HG03280 (cell line): ENCODE results near the gene POU5F1.
"Not testable (repeated sequence)": the region's sequence is repeated elsewhere in the genome, so short reads cannot be mapped to it uniquely, and the experiment has no call there.

Source experiments
- ATAC-seq: cut with Tn5 transposase; IDR thresholded peaks from one replicate; pipeline ENCODE4 v1.9.1; 2021; ENCODE audit warnings: mild to moderate bottlenecking, moderate library complexity; ENCODE audit not compliant: unreplicated experiment

POU5F1 gene

GRCh38 chr6:31192431-31193105 lies 22.1 kb upstream of the POU5F1 start:
- ATAC-seq: not testable (repeated sequence)

- ATAC-seq: peak; percentile 49
Measured at GRCh38 chr6:31190488-31190887, 20.0 kb upstream of the POU5F1 start.

GRCh38 chr6:31189223-31189622 lies 18.7 kb upstream of the POU5F1 start:
- not testable (repeated sequence) for ATAC-seq

- ATAC-seq: no peak
Measured at GRCh38 chr6:31187780-31188194, 17.3 kb upstream of the POU5F1 start.

- ATAC-seq: no peak
Measured at GRCh38 chr6:31186052-31186734, 15.7 kb upstream of the POU5F1 start.

- ATAC-seq: not testable (repeated sequence)
Measured at GRCh38 chr6:31185695-31186051, 15.2 kb upstream of the POU5F1 start.

- ATAC-seq: not testable (repeated sequence)
Measured at GRCh38 chr6:31183859-31184258, 13.4 kb upstream of the POU5F1 start.

GRCh38 chr6:31183287-31183686 lies 12.8 kb upstream of the POU5F1 start:
- ATAC-seq: not testable (repeated sequence)

- ATAC-seq: no peak
Measured at GRCh38 chr6:31180500-31180899, 10.0 kb upstream of the POU5F1 start.

- no peak for ATAC-seq
Measured at GRCh38 chr6:31179896-31180295, 9.4 kb upstream of the POU5F1 start.

- ATAC-seq: no peak
Measured at GRCh38 chr6:31179042-31179386, 8.5 kb upstream of the POU5F1 start.

- ATAC-seq: no peak
Measured at GRCh38 chr6:31178143-31179041, 7.9 kb upstream of the POU5F1 start.

- no peak for ATAC-seq
Measured at GRCh38 chr6:31175971-31176370, 5.5 kb upstream of the POU5F1 start.

GRCh38 chr6:31174378-31174777 lies 3.9 kb upstream of the POU5F1 start:
- no peak for ATAC-seq

- ATAC-seq: no peak
Measured at GRCh38 chr6:31173406-31173805, 2.9 kb upstream of the POU5F1 start.

- no peak for ATAC-seq
Measured at GRCh38 chr6:31172973-31173384, 2.5 kb upstream of the POU5F1 start.

GRCh38 chr6:31171931-31172905 lies 1.7 kb upstream of the POU5F1 start:
- ATAC-seq: no peak

- no peak for ATAC-seq
Measured at GRCh38 chr6:31170987-31171671, 647 bp upstream of the POU5F1 start.

GRCh38 chr6:31169858-31170599 lies 453 bp downstream of the POU5F1 start:
- not testable (repeated sequence) for ATAC-seq
